ENCODE measurements around the gene SIX2.

DNA sequence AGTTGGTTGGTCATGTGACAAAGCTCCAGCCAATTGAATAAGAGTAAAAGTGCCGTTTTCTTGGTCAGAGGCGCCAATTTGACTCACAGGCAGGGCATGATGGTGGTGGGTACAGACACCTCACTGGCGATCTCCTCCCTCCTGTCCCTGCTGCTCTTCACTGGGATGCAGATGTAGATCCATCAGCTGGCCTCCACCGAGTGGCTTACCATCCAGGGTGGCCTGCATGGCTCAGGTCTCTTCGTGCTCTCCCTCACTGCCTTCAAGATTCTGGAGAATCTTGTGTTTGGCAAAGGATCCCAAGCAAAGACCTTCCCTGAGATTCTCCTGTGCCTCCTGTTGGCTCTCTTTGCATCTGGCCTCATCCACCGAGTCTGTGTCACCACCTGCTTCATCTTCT, 12.9 kb downstream of the SIX2 start:
- no peak for TF ChIP-seq POLR2A (IDR thresholded peaks at IDR 0.05; ENCODE audit: low read depth, low read length)
- TF ChIP-seq, protein P1, sequence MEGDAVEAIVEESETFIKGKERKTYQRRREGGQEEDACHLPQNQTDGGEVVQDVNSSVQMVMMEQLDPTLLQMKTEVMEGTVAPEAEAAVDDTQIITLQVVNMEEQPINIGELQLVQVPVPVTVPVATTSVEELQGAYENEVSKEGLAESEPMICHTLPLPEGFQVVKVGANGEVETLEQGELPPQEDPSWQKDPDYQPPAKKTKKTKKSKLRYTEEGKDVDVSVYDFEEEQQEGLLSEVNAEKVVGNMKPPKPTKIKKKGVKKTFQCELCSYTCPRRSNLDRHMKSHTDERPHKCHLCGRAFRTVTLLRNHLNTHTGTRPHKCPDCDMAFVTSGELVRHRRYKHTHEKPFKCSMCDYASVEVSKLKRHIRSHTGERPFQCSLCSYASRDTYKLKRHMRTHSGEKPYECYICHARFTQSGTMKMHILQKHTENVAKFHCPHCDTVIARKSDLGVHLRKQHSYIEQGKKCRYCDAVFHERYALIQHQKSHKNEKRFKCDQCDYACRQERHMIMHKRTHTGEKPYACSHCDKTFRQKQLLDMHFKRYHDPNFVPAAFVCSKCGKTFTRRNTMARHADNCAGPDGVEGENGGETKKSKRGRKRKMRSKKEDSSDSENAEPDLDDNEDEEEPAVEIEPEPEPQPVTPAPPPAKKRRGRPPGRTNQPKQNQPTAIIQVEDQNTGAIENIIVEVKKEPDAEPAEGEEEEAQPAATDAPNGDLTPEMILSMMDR (IDR thresholded peaks at IDR 0.05; ENCODE audit: extremely low read depth in 1 of 2, insufficient read depth in 1 of 2, low read depth in 1 of 2, low read length in 2 of 2): no peak
- TF ChIP-seq, protein P2, sequence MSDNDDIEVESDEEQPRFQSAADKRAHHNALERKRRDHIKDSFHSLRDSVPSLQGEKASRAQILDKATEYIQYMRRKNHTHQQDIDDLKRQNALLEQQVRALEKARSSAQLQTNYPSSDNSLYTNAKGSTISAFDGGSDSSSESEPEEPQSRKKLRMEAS (IDR thresholded peaks at IDR 0.05; ENCODE audit: insufficient read depth, insufficient read length): no peak
- TF ChIP-seq JUN (IDR thresholded peaks at IDR 0.05; ENCODE audit: borderline replicate concordance, insufficient read depth, insufficient read length, low read depth): no peak
- no peak for TF ChIP-seq FOS (IDR thresholded peaks at IDR 0.05; ENCODE audit: borderline replicate concordance, insufficient read depth, low read length)
- TF ChIP-seq POLR2AphosphoS5 (IDR thresholded peaks at IDR 0.05; ENCODE audit: insufficient read depth, low read depth, low read length): no peak
- no peak for TF ChIP-seq EZH2 (IDR thresholded peaks at IDR 0.05; ENCODE audit: borderline replicate concordance, low read depth, low read length, severe bottlenecking)

All from endothelial cell of umbilical vein (primary cell).